ENCODE data around the gene LRRC28.

Gene LRRC28

GRCh38 chr15:99250001-99250400, 1.3 kb upstream of the LRRC28 start:
- DNase-seq = no peak

DNA sequence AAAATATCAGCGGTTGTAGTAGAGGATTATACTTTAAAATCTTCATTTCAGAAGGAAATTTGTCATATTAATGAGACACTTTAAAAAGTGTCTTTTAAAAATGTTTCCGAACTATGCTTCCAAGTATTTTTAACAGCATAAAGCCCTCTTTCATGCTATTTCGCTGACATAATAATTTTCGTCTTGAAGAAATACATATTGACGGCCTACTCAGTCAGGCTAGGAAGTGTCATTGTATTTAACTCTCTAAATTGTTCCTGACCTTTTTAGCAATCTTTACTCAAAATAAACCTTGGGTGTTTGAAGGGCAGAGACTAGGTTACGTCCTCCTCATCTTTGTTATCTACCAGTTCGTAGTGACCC, 806 bp upstream of the LRRC28 start:
- DNase-seq = no peak

DNA sequence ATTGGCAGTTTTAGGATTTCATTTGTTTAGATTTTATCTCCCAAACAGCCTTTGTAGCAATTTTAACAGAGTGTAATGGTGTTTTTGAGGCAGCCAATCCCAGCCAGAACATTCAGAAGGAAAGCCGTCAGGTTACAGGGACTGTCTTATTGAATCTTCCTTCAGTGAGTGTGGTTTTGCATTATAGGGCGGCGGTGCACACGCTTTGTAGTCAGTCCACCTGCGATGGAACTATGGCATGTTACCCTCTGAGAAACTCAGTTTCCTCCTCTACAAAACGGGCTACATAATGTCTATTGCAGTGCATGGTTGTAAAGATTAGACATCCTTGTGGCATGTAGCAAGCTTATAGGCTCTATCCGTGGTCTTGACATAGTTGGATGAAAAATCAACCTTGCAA, 1.0 kb downstream of the LRRC28 start:
- no peak for DNase-seq

- DNase-seq = no peak
These were observed 2.3 kb downstream of the LRRC28 start for GRCh38 chr15:99253381-99254090.

DNA sequence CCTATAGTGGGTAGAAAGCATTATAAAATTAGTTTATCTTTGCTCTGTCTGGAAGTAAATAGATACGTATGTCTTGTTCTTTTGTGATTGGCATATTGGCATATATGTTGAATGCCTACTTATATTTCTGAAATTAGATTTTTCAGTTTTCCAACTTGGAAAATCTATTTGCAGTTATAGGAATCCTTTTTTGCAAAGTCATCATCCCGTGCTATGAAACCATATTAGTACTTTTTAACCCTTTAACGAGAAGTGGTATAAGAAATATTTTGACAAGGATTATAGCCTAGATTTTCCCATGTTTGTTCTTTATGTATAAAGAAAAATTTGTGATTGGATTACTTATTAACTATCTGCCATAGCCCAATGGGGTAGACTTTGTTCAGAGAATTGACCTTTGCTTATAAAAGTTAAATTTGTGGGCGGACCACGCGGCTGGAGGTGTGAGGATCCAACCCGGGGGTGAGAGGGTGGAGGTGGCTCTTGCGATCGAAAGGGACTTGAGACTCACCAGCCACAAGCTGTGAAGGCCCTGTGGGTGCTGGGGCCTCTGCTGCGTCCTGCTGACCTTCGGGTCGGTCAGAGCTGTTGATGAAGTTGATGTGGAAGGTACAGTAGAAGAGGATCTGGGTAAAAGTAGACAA, 5.9 kb downstream of the LRRC28 start:
- DNase-seq = no peak

DNA sequence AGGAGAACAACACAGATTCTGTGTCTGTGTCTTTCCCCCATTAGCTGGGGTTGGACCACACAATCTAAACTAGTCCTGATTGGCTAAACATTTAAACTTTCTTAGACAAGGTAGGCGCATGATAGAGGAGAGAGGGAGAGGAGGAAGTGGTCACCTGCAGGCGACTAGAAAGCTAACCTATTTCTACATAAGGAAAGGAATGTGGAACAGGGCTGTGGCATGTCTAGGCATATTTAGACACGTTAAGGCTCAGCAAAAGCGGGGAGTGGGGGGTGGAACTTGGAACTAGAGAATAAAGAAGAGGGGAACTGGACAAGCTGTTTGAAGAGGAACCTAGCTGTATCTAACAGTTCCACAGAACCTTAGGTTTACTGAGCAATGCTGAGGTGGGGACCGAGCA, 12.8 kb downstream of the LRRC28 start:
- DNase-seq = no peak

DNA sequence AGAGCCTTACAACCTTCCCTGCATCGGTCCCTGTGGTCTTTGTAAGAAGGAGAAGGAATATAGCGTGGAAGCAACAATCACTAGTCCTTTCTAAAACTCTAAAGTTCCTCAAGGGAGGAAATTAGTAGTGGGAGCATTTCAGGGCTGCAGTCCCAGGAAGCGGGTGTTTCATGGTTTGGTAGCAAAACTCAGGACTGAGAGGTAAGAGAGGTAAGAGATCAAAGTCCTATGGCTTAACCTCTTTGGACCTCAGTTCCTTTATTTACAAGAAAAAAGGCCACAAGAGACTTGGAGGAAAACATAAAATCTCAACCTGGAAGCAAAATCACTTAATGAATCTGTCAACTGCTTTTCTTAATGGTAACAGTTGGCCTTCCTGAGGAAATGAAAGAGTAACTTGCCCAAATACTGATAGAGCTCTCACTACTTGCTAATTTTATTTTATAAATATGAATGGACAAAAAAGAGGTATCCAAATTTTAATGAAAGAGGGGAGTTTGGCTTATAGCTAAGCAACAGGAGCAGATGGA, 14.3 kb downstream of the LRRC28 start:
- no peak for DNase-seq

- DNase-seq = no peak
These were observed 16.7 kb downstream of the LRRC28 start for GRCh38 chr15:99267957-99268356.

GRCh38 chr15:99268431-99268830, 17.1 kb downstream of the LRRC28 start:
- no peak for DNase-seq

- no peak for DNase-seq
These were observed 22.5 kb downstream of the LRRC28 start for GRCh38 chr15:99273801-99274200.

DNA sequence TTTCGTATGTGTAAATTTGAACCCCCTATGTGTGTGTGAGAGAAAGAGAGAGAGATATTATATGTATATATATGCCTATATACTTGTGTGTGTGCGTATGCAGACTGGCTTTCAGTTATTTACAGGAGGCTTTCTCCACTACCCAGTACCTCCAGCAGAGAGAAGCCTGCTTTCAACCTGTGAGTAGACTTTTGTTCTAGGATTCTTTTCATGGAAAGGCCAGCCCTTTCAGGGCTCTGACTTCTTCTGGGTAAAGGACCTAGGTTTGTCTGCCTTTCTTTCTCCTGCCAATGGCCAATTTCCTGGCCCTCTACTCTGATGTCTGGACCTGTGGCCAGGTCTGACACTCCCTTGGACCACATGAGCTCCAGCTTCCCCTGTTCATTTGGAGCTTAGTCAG, 23.8 kb downstream of the LRRC28 start:
- DNase-seq = no peak

GRCh38 chr15:99275525-99276128, 24.3 kb downstream of the LRRC28 start:
- no peak for DNase-seq

- no peak for DNase-seq
These were observed 28.0 kb downstream of the LRRC28 start for GRCh38 chr15:99279290-99279689.

DNA sequence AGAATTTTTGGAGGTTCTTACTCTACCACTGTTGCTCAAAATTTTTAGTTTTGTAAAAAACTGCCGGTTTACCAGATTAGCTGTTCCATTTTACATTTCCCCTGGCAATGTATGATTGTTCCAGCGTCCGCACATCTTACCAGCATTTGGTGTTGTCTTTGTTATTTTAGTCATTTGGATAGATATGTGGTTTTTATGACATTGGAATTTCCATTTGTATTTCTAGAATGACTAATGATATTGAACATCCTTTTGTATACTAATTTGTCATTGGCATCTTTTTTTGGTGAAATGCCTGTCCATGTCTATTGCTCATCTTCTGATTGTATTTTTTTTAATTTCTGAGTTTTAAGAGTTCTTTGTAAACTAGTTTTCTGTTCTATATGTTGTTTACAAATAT, 28.5 kb downstream of the LRRC28 start:
- DNase-seq = no peak

DNA sequence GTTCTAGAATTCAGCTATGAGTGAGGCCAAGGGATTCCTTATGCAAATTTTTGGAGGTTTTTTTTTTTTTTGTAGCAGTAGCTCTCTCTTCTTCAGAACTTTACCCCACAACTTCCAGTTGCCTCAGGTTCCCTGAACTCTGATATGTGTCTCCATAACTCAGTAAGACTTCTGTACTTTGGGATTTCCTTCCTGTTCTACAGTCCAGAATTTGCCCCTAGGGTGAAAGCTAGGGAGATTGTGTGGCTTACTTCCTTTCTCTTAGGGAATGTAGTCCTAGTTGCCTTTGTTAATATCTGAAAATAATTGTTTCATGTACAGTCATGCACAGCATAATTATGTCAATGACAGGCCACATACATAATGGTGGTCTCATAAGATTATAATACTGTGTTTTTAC, 30.8 kb downstream of the LRRC28 start:
- no peak for DNase-seq

GRCh38 chr15:99282586-99282985, 31.3 kb downstream of the LRRC28 start:
- no peak for DNase-seq

DNA sequence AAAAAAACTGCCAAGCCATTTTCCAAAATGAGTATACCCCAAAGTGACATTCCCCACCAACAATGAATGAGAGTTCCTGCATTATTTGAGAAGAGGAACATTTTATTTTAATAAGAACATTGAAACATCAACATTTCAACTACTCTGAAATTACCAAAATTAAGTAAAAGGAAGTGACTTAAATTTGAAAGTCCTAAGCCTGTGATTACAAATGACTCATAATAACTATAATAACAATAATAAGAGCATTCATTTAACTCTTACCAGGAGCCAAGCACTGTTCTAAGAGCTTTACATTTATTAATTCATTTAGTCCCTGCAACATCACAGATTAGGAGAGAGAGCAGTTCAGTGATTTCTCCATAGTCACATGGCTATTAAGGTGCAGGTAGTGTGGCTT, 32.4 kb downstream of the LRRC28 start:
- DNase-seq = no peak

- no peak for DNase-seq
These were observed 40.4 kb downstream of the LRRC28 start for GRCh38 chr15:99291643-99292042.

GRCh38 chr15:99295840-99296239, 44.6 kb downstream of the LRRC28 start:
- no peak for DNase-seq

DNA sequence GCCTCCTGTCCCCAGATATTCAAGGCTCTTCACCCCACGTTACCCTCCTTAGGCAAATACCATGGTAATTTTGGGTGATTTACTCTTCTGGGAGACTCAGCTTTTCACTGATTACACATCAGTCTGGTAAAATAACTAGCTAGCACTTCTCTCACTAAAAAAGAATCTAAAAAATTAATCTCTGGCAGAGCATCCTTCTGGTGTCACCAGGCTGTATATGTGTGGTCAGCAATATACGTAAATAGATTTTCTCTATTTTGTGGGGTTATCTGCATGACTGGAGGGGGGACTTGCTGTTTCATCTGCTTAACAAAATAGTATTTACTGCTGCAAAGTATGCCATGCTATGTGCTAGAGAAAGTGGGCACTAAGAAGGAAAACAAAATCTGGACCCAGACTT, 45.1 kb downstream of the LRRC28 start:
- DNase-seq = no peak

GRCh38 chr15:99303907-99304306, 52.6 kb downstream of the LRRC28 start:
- no peak for DNase-seq

GRCh38 chr15:99305761-99306505, 54.7 kb downstream of the LRRC28 start:
- peak; percentile 47 to 81 for DNase-seq

DNA sequence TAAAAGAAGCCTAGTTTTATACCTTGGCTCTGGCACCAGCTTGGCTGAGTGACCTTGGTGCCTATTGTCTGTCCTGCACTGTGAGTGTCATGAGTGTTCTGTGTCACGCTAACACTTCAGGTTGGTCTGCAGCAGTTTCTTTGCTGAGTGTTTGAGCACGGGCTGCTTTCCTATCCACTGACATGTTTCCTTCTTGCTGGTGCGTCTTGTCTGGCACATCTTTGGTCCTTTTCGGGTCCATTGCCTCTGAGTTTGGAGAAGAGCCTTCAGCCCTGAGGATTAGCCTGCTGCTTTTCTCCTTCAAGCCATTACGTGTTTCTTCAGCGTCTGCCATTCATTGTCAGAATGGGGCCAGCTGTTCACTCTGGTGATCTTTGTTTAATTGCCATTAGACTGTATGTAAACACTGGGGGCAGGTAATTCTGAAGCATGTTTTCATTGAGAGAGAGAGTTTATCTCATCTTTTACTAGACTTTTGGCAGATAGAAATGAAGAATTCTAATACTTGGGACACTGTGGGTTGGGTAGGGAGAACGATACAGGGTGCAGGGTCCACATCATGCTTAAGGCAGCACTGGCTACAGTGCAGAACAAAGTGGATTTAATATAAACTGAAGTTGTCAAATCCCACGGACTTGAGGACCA, 55.5 kb downstream of the LRRC28 start:
- peak; percentile 35 to 62 for DNase-seq
